ENCODE data around the gene PCBP1.

GRCh38 chr2:70113359-70114070, 26.2 kb downstream of the PCBP1 start:
- TF ChIP-seq YY1 (IDR thresholded peaks at IDR 0.05; ENCODE audit: borderline replicate concordance in 1 of 3, control insufficient read depth in 1 of 3, extremely low read depth in 1 of 3, insufficient read depth in 3 of 3, insufficient read length in 1 of 3, insufficient replicate concordance in 2 of 3, low read depth in 1 of 3, low read length in 2 of 3) (no peak), POLR2AphosphoS5 (IDR thresholded peaks at IDR 0.05; ENCODE audit: control insufficient read depth, insufficient read depth, low read depth, low read length) (no peak)

Data from K562 (cell line).